Adrenal gland (tissue), 12 donors: ENCODE measurements around the gene PQBP1. TPM values are rescaled to one million over a fixed set of nuclear protein-coding genes. Genes with fewer than 3 reads are reported as not detected.
A peak's percentile ranks its signal among the peaks of the same experiment; 100 is the strongest.

ENCODE experiments used
- DNase-seq, 7 donors: peaks; one replicate each; pipeline ENCODE4 v3.0.0-alpha.2; 2019 to 2020
- H3K27ac ChIP-seq, 5 donors: fragments of 200-600 bp; sonication (generic) in 4 of 5; 1 replicate in 3 of 5; 2 replicates in 2 of 5; pipeline versions ENCODE4 v1.5.1 to v1.8.0; 2016 to 2020; ENCODE audit warnings: mild to moderate bottlenecking in 1 of 5
- H3K27me3 ChIP-seq: fragments of 200-600 bp; 2 replicates; pipeline ENCODE4 v1.8.0; 2021
- H3K36me3 ChIP-seq, 2 donors: fragments of 200-600 bp; replicated peaks in 1 of 2; 1 replicate in 1 of 2; 2 replicates in 1 of 2; pipeline versions ENCODE4 v1.5.1 to v1.8.0; 2018 to 2022
- H3K4me1 ChIP-seq, 2 donors: fragments of 200-600 bp; replicated peaks in 1 of 2; 1 replicate in 1 of 2; 2 replicates in 1 of 2; pipeline versions ENCODE4 v1.5.1 to v1.8.0; 2018 to 2021
- H3K4me3 ChIP-seq, 4 donors: fragments of 200-600 bp; sonication (generic) in 3 of 4; one replicate each; pipeline ENCODE4 v1.5.1; 2016 to 2018
- H3K9me3 ChIP-seq, 3 donors: fragments of 200-600 bp; sonication (generic) in 1 of 3; replicated peaks in 1 of 3; 1 replicate in 2 of 3; 2 replicates in 1 of 3; pipeline versions ENCODE4 v1.5.1 to v1.8.0; 2016 to 2021
- POLR2A ChIP-seq, 2 donors: fragments of 450-650 bp; IDR thresholded peaks; one replicate each; pipeline ENCODE4 v1.6.1; 2017; ENCODE audit warnings: antibody characterized with exemption in 2 of 2, mild to moderate bottlenecking in 2 of 2, moderate library complexity in 1 of 2
- WGBS, 4 donors: extraction: QIAGEN DNeasy Blood & Tissue Kit in 2 of 4; methylation state at CpG; one replicate each; pipeline versions ENCODE4 v1.1.5 to v1.1.7; 2013 to 2017; 5-methylcytosine and 5-hydroxymethylcytosine counted together
- intact Hi-C, 2 donors: fragments of 100-400 bp; cut with DNase I; formaldehyde crosslinking; loops; one replicate each; pipeline versions ENCODE4 v1.14.1 to v1.15.0; 2022 to 2023
- polyA plus RNA-seq, 3 donors: library from polyadenylated mRNA; stranded (reverse); fragments of 200-250 nt in 2 of 3; fragments of 350-450 nt in 1 of 3; fragmentation: Illumina TruSeq in 1 of 3; extraction: RNeasy Lipid Tissue Mini Kit (QIAGEN cat#74804) in 1 of 3; gene quantifications; one replicate each; pipeline ENCODE4 v1.2.3, GENCODE V29; 2013 to 2014
- total RNA-seq, 9 donors: library from RNA; depleted of rRNA in 4 of 9; stranded (reverse); fragments of >200 nt in 4 of 9; fragments of 120-200 nt in 1 of 9; fragmentation: NEBNext Ultra II Directional in 1 of 9; extraction: Animal tissue kit (Norgen Biotek cat#: 25700) in 1 of 9; gene quantifications; one replicate each; pipeline versions ENCODE4 v1.1.0 to v1.2.4, GENCODE V29; 2013 to 2023
- TF ChIP-seq, protein P1 (sequence below), 6 experiments: fragments of 450-650 bp in 4 of 6; fragments of 200-600 bp in 2 of 6; sonication (generic) in 1 of 6; IDR thresholded peaks; 1 replicate in 5 of 6; 2 replicates in 1 of 6; pipeline versions ENCODE4 v1.5.1 to v1.8.0; 2016 to 2021; ENCODE audit warnings: antibody characterized with exemption in 6 of 6, mild to moderate bottlenecking in 2 of 6, moderate library complexity in 1 of 6
- donor health status: healthy with polysubstance abuse.
- donor health status: Bipolar disorder and iron deficiency.
- donor health status: DM: yes; HTN: yes; CAD: no.
- donor health status: DM: no; HTN: no; CAD: no.
- donor health status: DM: no; HTN: no; CAD: no.
- donor health status: DM: yes; HTN: yes; CAD: no.

Gene PQBP1
- total and polyA plus RNA-seq, 12 donors: 53.1 to 316 (median 94.6) TPM

DNA sequence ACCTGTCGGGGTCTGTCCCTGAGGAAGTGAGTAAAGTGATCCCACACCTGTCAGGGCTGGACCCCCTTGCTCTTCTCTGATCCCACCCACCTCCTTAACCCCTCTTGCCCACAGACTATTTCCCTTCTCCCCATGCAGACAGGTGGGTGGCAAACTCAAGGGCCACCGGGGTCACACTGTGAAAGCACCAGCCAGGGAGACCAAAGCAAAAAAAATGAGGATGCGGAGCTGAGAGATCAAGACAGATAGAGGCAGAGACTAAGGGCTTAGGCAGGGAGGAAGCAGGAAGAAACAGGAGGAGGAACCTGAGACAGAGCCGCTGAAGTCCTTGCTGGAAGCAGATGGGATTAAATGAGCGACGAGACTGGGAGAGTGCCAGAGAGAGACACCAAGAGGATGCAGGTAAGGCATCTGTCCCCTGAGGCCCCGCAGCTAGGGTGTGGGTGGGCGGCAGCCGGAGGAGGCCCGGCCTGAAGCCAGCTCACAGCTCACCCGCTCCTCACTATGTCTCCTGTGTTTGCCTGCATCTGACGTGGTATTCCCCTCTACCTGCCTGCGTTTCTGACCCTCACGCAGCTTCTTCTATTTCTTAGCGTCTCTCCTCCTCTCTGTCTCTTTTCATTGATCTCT, 7.3 kb upstream of the PQBP1 start:
- peak overlapping the region in 2 of 5 donors; percentile 54 to 70 for H3K27ac ChIP-seq
- H3K36me3 ChIP-seq: peaks cover 0 to 6% of the 10 kb centered on the region in 2 donors
- peak overlapping the region in 1 of 4 donors; percentile 58 for H3K4me3 ChIP-seq
- TF ChIP-seq, protein P1, sequence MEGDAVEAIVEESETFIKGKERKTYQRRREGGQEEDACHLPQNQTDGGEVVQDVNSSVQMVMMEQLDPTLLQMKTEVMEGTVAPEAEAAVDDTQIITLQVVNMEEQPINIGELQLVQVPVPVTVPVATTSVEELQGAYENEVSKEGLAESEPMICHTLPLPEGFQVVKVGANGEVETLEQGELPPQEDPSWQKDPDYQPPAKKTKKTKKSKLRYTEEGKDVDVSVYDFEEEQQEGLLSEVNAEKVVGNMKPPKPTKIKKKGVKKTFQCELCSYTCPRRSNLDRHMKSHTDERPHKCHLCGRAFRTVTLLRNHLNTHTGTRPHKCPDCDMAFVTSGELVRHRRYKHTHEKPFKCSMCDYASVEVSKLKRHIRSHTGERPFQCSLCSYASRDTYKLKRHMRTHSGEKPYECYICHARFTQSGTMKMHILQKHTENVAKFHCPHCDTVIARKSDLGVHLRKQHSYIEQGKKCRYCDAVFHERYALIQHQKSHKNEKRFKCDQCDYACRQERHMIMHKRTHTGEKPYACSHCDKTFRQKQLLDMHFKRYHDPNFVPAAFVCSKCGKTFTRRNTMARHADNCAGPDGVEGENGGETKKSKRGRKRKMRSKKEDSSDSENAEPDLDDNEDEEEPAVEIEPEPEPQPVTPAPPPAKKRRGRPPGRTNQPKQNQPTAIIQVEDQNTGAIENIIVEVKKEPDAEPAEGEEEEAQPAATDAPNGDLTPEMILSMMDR (IDR thresholded peaks at IDR 0.05): no peak
- no peak for TF ChIP-seq POLR2A (IDR thresholded peaks at IDR 0.05)
- no peaks in the 10 kb centered on the region for H3K4me1 ChIP-seq
- intact Hi-C loops: no loop called here
- no peaks in the 10 kb centered on the region for H3K9me3 ChIP-seq
- DNase-seq: no peak
- WGBS, 4 donors: 28 to 49% (median 39%) methylated on average over 13 to 15 of the region's 15 CpGs
- H3K27me3 ChIP-seq: no peaks in the 10 kb centered on the region

DNA sequence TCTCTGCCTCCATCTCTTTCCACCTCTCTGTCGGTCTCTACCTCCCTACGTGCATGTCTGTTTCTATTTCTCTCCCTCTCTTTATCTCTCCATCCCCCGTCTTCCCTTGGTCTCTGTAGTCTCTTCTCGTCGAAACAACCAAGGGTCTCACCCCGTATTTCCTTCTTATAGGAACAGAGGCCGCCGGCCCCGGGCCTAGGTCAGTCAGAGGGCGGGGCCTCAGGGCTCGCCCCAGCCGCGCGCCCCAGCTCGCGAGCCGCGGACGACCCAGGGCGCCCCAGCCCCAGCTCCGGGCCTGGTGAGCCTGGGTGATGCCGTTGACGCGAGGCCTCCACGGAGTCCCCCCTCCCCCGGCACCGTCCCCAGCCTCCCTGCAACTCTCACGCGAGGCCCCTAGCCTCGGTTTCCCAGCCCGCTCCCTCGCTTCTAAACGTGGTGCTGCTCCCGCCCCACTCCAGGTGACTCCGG, 6.8 kb upstream of the PQBP1 start:
- WGBS, 4 donors: 0 to 51% (median 17%) methylated on average over 8 to 35 of the region's 35 CpGs

DNA sequence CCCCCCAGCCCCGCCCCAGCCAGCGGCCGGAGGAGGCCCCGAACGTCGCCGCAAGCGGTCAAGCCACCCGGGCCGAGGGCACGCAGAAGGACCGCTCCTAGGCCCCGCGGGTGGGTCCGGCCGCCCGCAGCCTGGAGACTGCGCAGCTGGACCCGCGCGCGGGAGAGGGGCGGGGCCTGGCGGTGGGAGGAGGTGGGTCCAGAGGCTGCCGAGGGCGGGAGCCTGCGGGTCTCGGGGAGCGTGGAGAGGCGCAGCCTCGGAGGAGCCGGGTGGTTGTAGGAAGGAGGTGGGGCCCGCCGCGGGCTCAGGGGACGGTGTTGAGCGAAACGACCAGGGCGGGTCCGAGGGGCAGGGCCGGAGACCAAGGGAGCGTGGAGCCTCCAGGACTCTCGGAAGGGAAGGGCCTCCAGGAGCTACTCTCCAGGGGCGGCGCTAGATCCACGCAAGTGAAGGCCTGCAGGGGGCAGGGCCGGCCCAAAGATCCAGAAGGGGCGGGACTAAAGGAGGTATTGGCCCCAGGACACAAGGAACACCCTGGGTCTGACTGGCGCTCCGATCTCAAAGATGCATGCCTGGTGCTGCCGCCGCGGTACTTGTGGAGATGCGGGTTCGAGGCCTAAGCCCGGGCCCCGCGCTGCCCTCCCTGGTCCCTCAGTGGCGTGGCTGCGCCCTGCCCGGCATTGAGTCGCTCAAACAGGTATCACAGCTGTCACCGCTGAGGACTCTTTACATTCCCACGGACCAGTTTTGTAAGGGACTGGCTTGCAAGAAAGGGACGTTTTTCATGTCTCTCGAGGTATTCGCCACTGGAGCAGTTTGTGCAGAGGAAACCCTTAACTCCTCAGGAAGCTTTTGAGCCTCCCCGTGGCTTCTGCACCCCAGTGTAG, 6.1 kb upstream of the PQBP1 start:
- TF ChIP-seq POLR2A (IDR thresholded peaks at IDR 0.05): peak; percentile 25 to 50
- TF ChIP-seq, protein P1 (IDR thresholded peaks at IDR 0.05): peak; percentile 20 to 51 (median 46)
- Histone ChIP-seq H3K36me3 (peaks cover 0 to 6% of the 10 kb centered on the region in 2 donors), H3K27me3 (no peaks in the 10 kb centered on the region), H3K4me1 (peaks cover 5 to 8% of the 10 kb centered on the region in 2 donors), H3K9me3 (no peaks in the 10 kb centered on the region), H3K27ac (peak overlapping the region in 4 of 5 donors; percentile 54 to 73 (median 62)), H3K4me3 (peak overlapping the region in 3 of 4 donors; percentile 33 to 58 (median 40))
- intact Hi-C loops: no loop called here
- WGBS, 4 donors: 2 to 61% (median 19%) methylated on average over 3 to 57 of the region's 68 CpGs
- DNase-seq: peak; percentile 83 to 93 (median 89)

More for the DNA sequence above, 6.8 kb upstream of the PQBP1 start:
- peak in 1 of 7 donors; percentile 23 for DNase-seq
- peaks cover 0 to 3% of the 10 kb centered on the region in 2 donors for H3K4me1 ChIP-seq
- intact Hi-C loops: no loop called here
- no peak for TF ChIP-seq POLR2A (IDR thresholded peaks at IDR 0.05)
- TF ChIP-seq, protein P1 (IDR thresholded peaks at IDR 0.05): no peak
- peak overlapping the region in 3 of 4 donors; percentile 33 to 58 (median 40) for H3K4me3 ChIP-seq
- H3K27ac ChIP-seq: peak overlapping the region in 4 of 5 donors; percentile 54 to 73 (median 62)
- H3K9me3 ChIP-seq: no peaks in the 10 kb centered on the region
- no peaks in the 10 kb centered on the region for H3K27me3 ChIP-seq
- peaks cover 0 to 6% of the 10 kb centered on the region in 2 donors for H3K36me3 ChIP-seq

DNA sequence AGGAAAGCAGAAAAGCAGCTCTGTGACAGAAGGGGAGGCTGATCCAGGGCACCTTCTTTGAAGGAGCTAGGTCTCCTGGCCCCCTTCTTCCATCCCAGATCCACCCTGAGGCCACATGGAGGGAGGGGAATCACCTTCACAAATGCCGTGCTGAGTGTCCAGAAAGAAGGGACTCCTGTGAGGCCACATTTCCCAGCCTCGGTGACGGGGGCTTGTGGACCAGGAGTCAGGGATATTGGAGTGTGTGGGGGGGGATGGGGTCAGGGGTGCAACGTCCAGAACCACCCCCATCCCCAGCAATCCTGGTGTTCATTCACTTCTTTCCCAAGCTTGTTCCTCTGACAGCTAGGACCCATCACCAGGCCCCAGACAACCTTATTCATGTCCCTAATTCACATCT, 4.8 kb upstream of the PQBP1 start:
- Histone ChIP-seq H3K4me3 (no peak overlapping the region), H3K36me3 (peaks cover 0 to 6% of the 10 kb centered on the region in 2 donors), H3K4me1 (peaks cover 7 to 9% of the 10 kb centered on the region in 2 donors), H3K9me3 (no peaks in the 10 kb centered on the region), H3K27ac (no peak overlapping the region), H3K27me3 (no peaks in the 10 kb centered on the region)
- TF ChIP-seq, protein P1 (IDR thresholded peaks at IDR 0.05): no peak
- no peak for TF ChIP-seq POLR2A (IDR thresholded peaks at IDR 0.05)
- 58 to 82% (median 79%) methylated on average over 4 of the region's 4 CpGs; no CpG with 5 or more reads in 1 of the 4 donors for WGBS, 4 donors
- no peak for DNase-seq
- intact Hi-C loops: no loop called here
